Measurements from ENCODE around the gene PCBP3. TPM values are rescaled to one million over a fixed set of nuclear protein-coding genes. Genes with fewer than 3 reads are reported as not detected.

PCBP3 gene
- polyA plus RNA-seq, 1 donor from 2014 or later = 1.7 TPM

DNA sequence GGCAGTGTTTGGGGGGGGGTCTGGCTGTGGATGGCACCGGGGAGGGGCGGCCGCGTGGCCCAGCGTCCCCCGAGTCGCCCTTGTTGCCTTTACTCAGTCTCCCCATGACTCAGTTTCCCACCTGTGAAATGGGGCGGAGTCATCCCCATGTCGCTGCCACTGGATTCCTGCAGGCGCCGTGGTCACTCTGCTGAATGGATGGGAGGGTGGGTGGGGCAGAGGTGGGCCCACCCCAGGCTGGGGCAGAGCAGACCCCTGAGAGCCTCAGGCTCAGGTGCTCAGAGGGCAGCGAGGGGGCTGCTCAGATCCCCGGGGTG, 340.1 kb downstream of the PCBP3 start:
- no peak overlapping the region for H3K4me3 ChIP-seq (ENCODE audit: low read length)

DNA sequence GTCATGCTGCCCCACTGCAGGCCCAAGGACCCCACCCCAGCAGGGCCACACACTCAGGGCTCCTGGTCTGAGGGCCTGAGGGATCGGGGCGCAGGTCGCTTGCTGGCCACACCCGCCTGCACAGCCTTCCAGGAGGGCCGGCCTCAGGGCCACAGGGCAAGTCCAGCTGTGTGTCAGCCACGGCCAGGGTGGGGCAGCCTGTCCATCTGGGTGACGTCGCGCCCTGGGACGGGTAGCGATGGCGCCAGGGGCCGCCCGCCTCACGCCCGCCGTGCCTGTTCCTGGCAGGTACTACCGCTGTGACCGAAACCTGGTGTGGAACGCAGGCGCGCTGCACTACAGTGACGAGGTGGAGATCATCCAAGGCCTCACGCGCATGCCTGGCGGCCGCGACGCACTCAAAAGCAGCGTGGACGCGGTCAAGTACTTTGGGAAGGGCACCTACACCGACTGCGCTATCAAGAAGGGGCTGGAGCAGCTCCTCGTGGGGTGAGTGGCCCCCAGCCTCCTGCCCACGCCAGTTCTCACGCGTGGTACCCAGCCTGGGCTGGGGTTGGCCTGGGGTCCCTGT, 340.5 kb downstream of the PCBP3 start:
- no peak overlapping the region for H3K27ac ChIP-seq (ENCODE audit: low read length)
- H3K4me2 ChIP-seq (ENCODE audit: low read length) = no peak overlapping the region
- H3K9ac ChIP-seq (ENCODE audit: low read length) = no peak overlapping the region
- no peaks in the 10 kb centered on the region for H4K20me1 ChIP-seq (ENCODE audit: insufficient read depth)
- H3K79me2 ChIP-seq (replicated peaks; ENCODE audit: insufficient read depth, low read length) = no peaks in the 10 kb centered on the region
- TF ChIP-seq SMC3 (conservative IDR thresholded peaks at IDR 0.05; ENCODE audit: poor library complexity) = no peak
- no peak for TF ChIP-seq POLR2AphosphoS5 (IDR thresholded peaks at IDR 0.05)
- TF ChIP-seq MXI1 (conservative IDR thresholded peaks at IDR 0.05; ENCODE audit: poor library complexity, severe bottlenecking) = no peak
- TF ChIP-seq RAD21 (conservative IDR thresholded peaks at IDR 0.05) = no peak
- TF ChIP-seq TAF1 (IDR thresholded peaks at IDR 0.05; ENCODE audit: low read depth) = no peak
- TF ChIP-seq EP300 (conservative IDR thresholded peaks at IDR 0.05; ENCODE audit: poor library complexity, severe bottlenecking) = no peak
- TF ChIP-seq, protein P1, sequence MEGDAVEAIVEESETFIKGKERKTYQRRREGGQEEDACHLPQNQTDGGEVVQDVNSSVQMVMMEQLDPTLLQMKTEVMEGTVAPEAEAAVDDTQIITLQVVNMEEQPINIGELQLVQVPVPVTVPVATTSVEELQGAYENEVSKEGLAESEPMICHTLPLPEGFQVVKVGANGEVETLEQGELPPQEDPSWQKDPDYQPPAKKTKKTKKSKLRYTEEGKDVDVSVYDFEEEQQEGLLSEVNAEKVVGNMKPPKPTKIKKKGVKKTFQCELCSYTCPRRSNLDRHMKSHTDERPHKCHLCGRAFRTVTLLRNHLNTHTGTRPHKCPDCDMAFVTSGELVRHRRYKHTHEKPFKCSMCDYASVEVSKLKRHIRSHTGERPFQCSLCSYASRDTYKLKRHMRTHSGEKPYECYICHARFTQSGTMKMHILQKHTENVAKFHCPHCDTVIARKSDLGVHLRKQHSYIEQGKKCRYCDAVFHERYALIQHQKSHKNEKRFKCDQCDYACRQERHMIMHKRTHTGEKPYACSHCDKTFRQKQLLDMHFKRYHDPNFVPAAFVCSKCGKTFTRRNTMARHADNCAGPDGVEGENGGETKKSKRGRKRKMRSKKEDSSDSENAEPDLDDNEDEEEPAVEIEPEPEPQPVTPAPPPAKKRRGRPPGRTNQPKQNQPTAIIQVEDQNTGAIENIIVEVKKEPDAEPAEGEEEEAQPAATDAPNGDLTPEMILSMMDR (IDR thresholded peaks at IDR 0.05; ENCODE audit: poor library complexity, severe bottlenecking) = no peak
- TF ChIP-seq EZH2 (IDR thresholded peaks at IDR 0.05; ENCODE audit: borderline replicate concordance, insufficient read depth, low read length, poor library complexity, severe bottlenecking) = no peak
- TF ChIP-seq, protein P2, sequence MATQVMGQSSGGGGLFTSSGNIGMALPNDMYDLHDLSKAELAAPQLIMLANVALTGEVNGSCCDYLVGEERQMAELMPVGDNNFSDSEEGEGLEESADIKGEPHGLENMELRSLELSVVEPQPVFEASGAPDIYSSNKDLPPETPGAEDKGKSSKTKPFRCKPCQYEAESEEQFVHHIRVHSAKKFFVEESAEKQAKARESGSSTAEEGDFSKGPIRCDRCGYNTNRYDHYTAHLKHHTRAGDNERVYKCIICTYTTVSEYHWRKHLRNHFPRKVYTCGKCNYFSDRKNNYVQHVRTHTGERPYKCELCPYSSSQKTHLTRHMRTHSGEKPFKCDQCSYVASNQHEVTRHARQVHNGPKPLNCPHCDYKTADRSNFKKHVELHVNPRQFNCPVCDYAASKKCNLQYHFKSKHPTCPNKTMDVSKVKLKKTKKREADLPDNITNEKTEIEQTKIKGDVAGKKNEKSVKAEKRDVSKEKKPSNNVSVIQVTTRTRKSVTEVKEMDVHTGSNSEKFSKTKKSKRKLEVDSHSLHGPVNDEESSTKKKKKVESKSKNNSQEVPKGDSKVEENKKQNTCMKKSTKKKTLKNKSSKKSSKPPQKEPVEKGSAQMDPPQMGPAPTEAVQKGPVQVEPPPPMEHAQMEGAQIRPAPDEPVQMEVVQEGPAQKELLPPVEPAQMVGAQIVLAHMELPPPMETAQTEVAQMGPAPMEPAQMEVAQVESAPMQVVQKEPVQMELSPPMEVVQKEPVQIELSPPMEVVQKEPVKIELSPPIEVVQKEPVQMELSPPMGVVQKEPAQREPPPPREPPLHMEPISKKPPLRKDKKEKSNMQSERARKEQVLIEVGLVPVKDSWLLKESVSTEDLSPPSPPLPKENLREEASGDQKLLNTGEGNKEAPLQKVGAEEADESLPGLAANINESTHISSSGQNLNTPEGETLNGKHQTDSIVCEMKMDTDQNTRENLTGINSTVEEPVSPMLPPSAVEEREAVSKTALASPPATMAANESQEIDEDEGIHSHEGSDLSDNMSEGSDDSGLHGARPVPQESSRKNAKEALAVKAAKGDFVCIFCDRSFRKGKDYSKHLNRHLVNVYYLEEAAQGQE (IDR thresholded peaks at IDR 0.05; ENCODE audit: borderline replicate concordance) = no peak
- no peak overlapping the region for H2AFZ ChIP-seq (ENCODE audit: low read depth, low read length)
- H3K9me3 ChIP-seq (ENCODE audit: low read length) = no peaks in the 10 kb centered on the region
- no peaks in the 10 kb centered on the region for H3K27me3 ChIP-seq (ENCODE audit: insufficient read depth, low read depth, low read length)
- H3F3A ChIP-seq (ENCODE audit: insufficient read depth, low read length, poor library complexity, severe bottlenecking) = peaks cover 9% of the 10 kb centered on the region
- H3K36me3 ChIP-seq (ENCODE audit: insufficient read depth, low read length) = no peaks in the 10 kb centered on the region
- H3K9me2 ChIP-seq (ENCODE audit: insufficient read depth, low read length) = no peaks in the 10 kb centered on the region
- H3K4me3 ChIP-seq (ENCODE audit: low read length) = no peak overlapping the region

More for the DNA sequence above, 340.1 kb downstream of the PCBP3 start:
- H3F3A ChIP-seq (ENCODE audit: insufficient read depth, low read length, poor library complexity, severe bottlenecking) = peaks cover 9% of the 10 kb centered on the region
- no peak overlapping the region for H3K9ac ChIP-seq (ENCODE audit: low read length)
- no peak overlapping the region for H2AFZ ChIP-seq (ENCODE audit: low read depth, low read length)
- H3K27ac ChIP-seq (ENCODE audit: low read length) = no peak overlapping the region
- H3K36me3 ChIP-seq (ENCODE audit: insufficient read depth, low read length) = no peaks in the 10 kb centered on the region
- no peaks in the 10 kb centered on the region for H4K20me1 ChIP-seq (ENCODE audit: insufficient read depth)
- TF ChIP-seq TAF1 (IDR thresholded peaks at IDR 0.05; ENCODE audit: low read depth) = no peak
- TF ChIP-seq, protein P1 (IDR thresholded peaks at IDR 0.05; ENCODE audit: poor library complexity, severe bottlenecking) = no peak
- no peak for TF ChIP-seq EP300 (conservative IDR thresholded peaks at IDR 0.05; ENCODE audit: poor library complexity, severe bottlenecking)
- TF ChIP-seq POLR2AphosphoS5 (IDR thresholded peaks at IDR 0.05) = no peak
- no peak for TF ChIP-seq RAD21 (conservative IDR thresholded peaks at IDR 0.05)
- TF ChIP-seq, protein P2 (IDR thresholded peaks at IDR 0.05; ENCODE audit: borderline replicate concordance) = no peak
- no peak for TF ChIP-seq EZH2 (IDR thresholded peaks at IDR 0.05; ENCODE audit: borderline replicate concordance, insufficient read depth, low read length, poor library complexity, severe bottlenecking)
- no peak for TF ChIP-seq MXI1 (conservative IDR thresholded peaks at IDR 0.05; ENCODE audit: poor library complexity, severe bottlenecking)
- TF ChIP-seq SMC3 (conservative IDR thresholded peaks at IDR 0.05; ENCODE audit: poor library complexity) = no peak
- H3K79me2 ChIP-seq (replicated peaks; ENCODE audit: insufficient read depth, low read length) = no peaks in the 10 kb centered on the region
- no peak overlapping the region for H3K4me2 ChIP-seq (ENCODE audit: low read length)
- H3K9me3 ChIP-seq (ENCODE audit: low read length) = no peaks in the 10 kb centered on the region
- no peaks in the 10 kb centered on the region for H3K27me3 ChIP-seq (ENCODE audit: insufficient read depth, low read depth, low read length)
- H3K9me2 ChIP-seq (ENCODE audit: insufficient read depth, low read length) = no peaks in the 10 kb centered on the region

All from neural cell (in vitro differentiated cells).